Stimulated activated CD4-positive, alpha-beta T cell treated with anti-CD3 and anti-CD28 coated beads, Interleukin-1b, Interleukin-23, amount 100 ng/mL, for 48 hours (primary cell): ENCODE results near the gene VSNL1.
A peak's percentile ranks its signal among the peaks of the same experiment; 100 is the strongest.

ENCODE experiments used
- DNase-seq: peaks from one replicate; pipeline ENCODE4 v3.0.0-alpha.2; 2020

The VSNL1 gene

GRCh38 chr2:17616405-17616804 lies 75.9 kb downstream of the VSNL1 start:
- no peak for DNase-seq

GRCh38 chr2:17617516-17617915 lies 77.0 kb downstream of the VSNL1 start:
- DNase-seq, result no peak

- no peak for DNase-seq
These were observed 77.5 kb downstream of the VSNL1 start for GRCh38 chr2:17617955-17618354.

GRCh38 chr2:17620280-17620679 lies 79.8 kb downstream of the VSNL1 start:
- DNase-seq, result no peak

GRCh38 chr2:17620841-17621240 lies 80.3 kb downstream of the VSNL1 start:
- no peak for DNase-seq

- DNase-seq, result no peak
These were observed 81.3 kb downstream of the VSNL1 start for GRCh38 chr2:17621781-17622180.

- DNase-seq, result no peak
These were observed 85.0 kb downstream of the VSNL1 start for GRCh38 chr2:17625446-17625845.

GRCh38 chr2:17626986-17627385 lies 86.5 kb downstream of the VSNL1 start:
- DNase-seq, result no peak

- no peak for DNase-seq
These were observed 86.9 kb downstream of the VSNL1 start for GRCh38 chr2:17627434-17627833.

GRCh38 chr2:17628349-17629261 lies 88.1 kb downstream of the VSNL1 start:
- DNase-seq, result no peak

GRCh38 chr2:17630089-17630488 lies 89.6 kb downstream of the VSNL1 start:
- no peak for DNase-seq

GRCh38 chr2:17634997-17635396 lies 94.5 kb downstream of the VSNL1 start:
- no peak for DNase-seq

GRCh38 chr2:17636257-17636656 lies 95.8 kb downstream of the VSNL1 start:
- DNase-seq, result no peak

GRCh38 chr2:17637131-17637906 lies 96.8 kb downstream of the VSNL1 start:
- no peak for DNase-seq

GRCh38 chr2:17638196-17638743 lies 97.8 kb downstream of the VSNL1 start:
- DNase-seq, result no peak

GRCh38 chr2:17640406-17640805 lies 99.9 kb downstream of the VSNL1 start:
- no peak for DNase-seq

- DNase-seq, result peak; percentile 38
These were observed 102.6 kb downstream of the VSNL1 start for GRCh38 chr2:17643031-17643615.

- no peak for DNase-seq
These were observed 104.7 kb downstream of the VSNL1 start for GRCh38 chr2:17644997-17645720.

GRCh38 chr2:17646081-17646554 lies 105.6 kb downstream of the VSNL1 start:
- peak; percentile 35 for DNase-seq

GRCh38 chr2:17646838-17647701 lies 106.6 kb downstream of the VSNL1 start:
- no peak for DNase-seq

GRCh38 chr2:17648581-17648980 lies 108.1 kb downstream of the VSNL1 start:
- DNase-seq, result no peak
